GM21825 (cell line): Measurements from ENCODE around the gene CDH4.
"Not testable (repeated sequence)": the region's sequence is repeated elsewhere in the genome, so short reads cannot be mapped to it uniquely, and the experiment has no call there.

Experiments
- ATAC-seq: cut with Tn5 transposase; IDR thresholded peaks from one replicate; pipeline ENCODE4 v1.9.1; 2021; ENCODE audit warnings: mild to moderate bottlenecking, moderate library complexity; ENCODE audit not compliant: unreplicated experiment

CDH4 gene

GRCh38 chr20:61407561-61407960, 155.5 kb downstream of the CDH4 start:
- no peak for ATAC-seq

- no peak for ATAC-seq
Measured at GRCh38 chr20:61408951-61409740, 157.1 kb downstream of the CDH4 start.

- no peak for ATAC-seq
Measured at GRCh38 chr20:61411743-61412142, 159.7 kb downstream of the CDH4 start.

- no peak for ATAC-seq
Measured at GRCh38 chr20:61413752-61414151, 161.7 kb downstream of the CDH4 start.

- ATAC-seq: no peak
Measured at GRCh38 chr20:61414455-61414991, 162.5 kb downstream of the CDH4 start.

GRCh38 chr20:61416546-61416945, 164.5 kb downstream of the CDH4 start:
- ATAC-seq: no peak

- no peak for ATAC-seq
Measured at GRCh38 chr20:61417221-61417941, 165.3 kb downstream of the CDH4 start.

- ATAC-seq: no peak
Measured at GRCh38 chr20:61419010-61419409, 166.9 kb downstream of the CDH4 start.

- no peak for ATAC-seq
Measured at GRCh38 chr20:61419501-61419900, 167.4 kb downstream of the CDH4 start.

- ATAC-seq: no peak
Measured at GRCh38 chr20:61420056-61420455, 168.0 kb downstream of the CDH4 start.

- ATAC-seq: no peak
Measured at GRCh38 chr20:61420781-61421180, 168.7 kb downstream of the CDH4 start.

- ATAC-seq: no peak
Measured at GRCh38 chr20:61422636-61423425, 170.8 kb downstream of the CDH4 start.

- no peak for ATAC-seq
Measured at GRCh38 chr20:61424011-61424627, 172.1 kb downstream of the CDH4 start.

GRCh38 chr20:61424628-61425420, 172.8 kb downstream of the CDH4 start:
- ATAC-seq: no peak

- ATAC-seq: not testable (repeated sequence)
Measured at GRCh38 chr20:61425541-61425991, 173.5 kb downstream of the CDH4 start.

- ATAC-seq: no peak
Measured at GRCh38 chr20:61426352-61426751, 174.3 kb downstream of the CDH4 start.

GRCh38 chr20:61429458-61430227, 177.6 kb downstream of the CDH4 start:
- ATAC-seq: no peak

GRCh38 chr20:61430228-61430624, 178.2 kb downstream of the CDH4 start:
- no peak for ATAC-seq

GRCh38 chr20:61433176-61433575, 181.1 kb downstream of the CDH4 start:
- no peak for ATAC-seq
